ENCODE results near the gene SEZ6L.

GRCh38 chr22:26318975-26319374 is 149.7 kb downstream of the SEZ6L start:
- TF ChIP-seq POLR2A (IDR thresholded peaks at IDR 0.05) (no peak), CTCF (IDR thresholded peaks at IDR 0.05) (no peak)
